ENCODE results near the gene MTCH1. TPM values are rescaled to one million over a fixed set of nuclear protein-coding genes. Genes with fewer than 3 reads are reported as not detected.
"Not testable (repeated sequence)": the region's sequence is repeated elsewhere in the genome, so short reads cannot be mapped to it uniquely, and the experiment has no call there.

The MTCH1 gene
- total RNA-seq, 4 donors from 2014 or later = 85.6 to 127 (median 116) TPM

- intact Hi-C loops (cut with DNase I; ENCODE audit: low total_unique reads) (no loop called here), in situ Hi-C loops (cut with MboI; ENCODE audit: low sequenced_read_pairs in 4 of 4) (no loop called here)
- TF ChIP-seq CTCF (IDR thresholded peaks at IDR 0.05 in 4 of 5, conservative IDR thresholded peaks at IDR 0.05 in 1 of 5) (no peak), POLR2A (IDR thresholded peaks at IDR 0.05) (no peak)
- no peaks in the 10 kb centered on the region for H3K27me3 ChIP-seq
- H3K27ac ChIP-seq = no peak overlapping the region
- no peaks in the 10 kb centered on the region for H3K4me1 ChIP-seq
- DNase-seq (no peak), ATAC-seq (no peak)
- H3K9me3 ChIP-seq = no peaks in the 10 kb centered on the region
- H3K36me3 ChIP-seq = no peaks in the 10 kb centered on the region
- no peak overlapping the region for H3K4me3 ChIP-seq
Observed at GRCh38 chr6:36953931-36954261, 32.1 kb downstream of the MTCH1 start.

GRCh38 chr6:36949636-36950035 lies 36.4 kb downstream of the MTCH1 start:
- Histone ChIP-seq H3K4me3 (no peak overlapping the region), H3K9me3 (no peaks in the 10 kb centered on the region), H3K36me3 (no peaks in the 10 kb centered on the region), H3K27me3 (no peaks in the 10 kb centered on the region), H3K27ac (no peak overlapping the region), H3K4me1 (no peaks in the 10 kb centered on the region)
- in situ Hi-C loops (cut with MboI; ENCODE audit: low sequenced_read_pairs in 4 of 4) (no loop called here), intact Hi-C loops (cut with DNase I; ENCODE audit: low total_unique reads) (no loop called here)
- DNase-seq (no peak), ATAC-seq (no peak)
- TF ChIP-seq POLR2A (IDR thresholded peaks at IDR 0.05) (no peak), CTCF (IDR thresholded peaks at IDR 0.05 in 4 of 5, conservative IDR thresholded peaks at IDR 0.05 in 1 of 5) (no peak)

GRCh38 chr6:36949076-36949475 lies 36.9 kb downstream of the MTCH1 start:
- H3K4me1 ChIP-seq; H3K4me3 ChIP-seq; intact Hi-C loops (cut with DNase I; ENCODE audit: low total_unique reads); H3K36me3 ChIP-seq; ATAC-seq; H3K9me3 ChIP-seq; DNase-seq; H3K27ac ChIP-seq; H3K27me3 ChIP-seq; in situ Hi-C loops (cut with MboI; ENCODE audit: low sequenced_read_pairs in 4 of 4): not testable (repeated sequence)

- no peak overlapping the region for H3K4me3 ChIP-seq
- ATAC-seq = no peak
- H3K27me3 ChIP-seq = no peaks in the 10 kb centered on the region
- no peak for TF ChIP-seq POLR2A (IDR thresholded peaks at IDR 0.05)
- TF ChIP-seq CTCF (IDR thresholded peaks at IDR 0.05 in 4 of 5, conservative IDR thresholded peaks at IDR 0.05 in 1 of 5) = no peak
- in situ Hi-C loops (cut with MboI; ENCODE audit: low sequenced_read_pairs in 4 of 4) (no loop called here), intact Hi-C loops (cut with DNase I; ENCODE audit: low total_unique reads) (no loop called here)
- no peaks in the 10 kb centered on the region for H3K36me3 ChIP-seq
- no peaks in the 10 kb centered on the region for H3K9me3 ChIP-seq
- no peak overlapping the region for H3K27ac ChIP-seq
- no peaks in the 10 kb centered on the region for H3K4me1 ChIP-seq
- DNase-seq = no peak
Observed at GRCh38 chr6:36947570-36948351, 38.2 kb downstream of the MTCH1 start.

- ATAC-seq (no peak), DNase-seq (no peak)
- Histone ChIP-seq H3K4me3 (no peak overlapping the region), H3K9me3 (no peaks in the 10 kb centered on the region), H3K27me3 (no peaks in the 10 kb centered on the region), H3K36me3 (no peaks in the 10 kb centered on the region), H3K4me1 (no peaks in the 10 kb centered on the region), H3K27ac (no peak overlapping the region)
- in situ Hi-C loops (cut with MboI; ENCODE audit: low sequenced_read_pairs in 4 of 4) = no loop called here
- intact Hi-C loops (cut with DNase I; ENCODE audit: low total_unique reads) = no loop called here
- TF ChIP-seq POLR2A (IDR thresholded peaks at IDR 0.05) = no peak
- no peak for TF ChIP-seq CTCF (IDR thresholded peaks at IDR 0.05 in 4 of 5, conservative IDR thresholded peaks at IDR 0.05 in 1 of 5)
Observed at GRCh38 chr6:36946526-36946925, 39.5 kb downstream of the MTCH1 start.

Measured in gastrocnemius medialis (tissue), 4 donors.